Diencephalon (tissue), 1 donor: ENCODE results near the gene APOBEC3C. TPM values are rescaled to one million over a fixed set of nuclear protein-coding genes. Genes with fewer than 3 reads are reported as not detected.

Experiments
- total RNA-seq: library from RNA; depleted of rRNA; stranded (reverse); fragments of >200 nt; gene quantifications from one replicate; pipeline ENCODE4 v1.2.3, GENCODE V29; 2014

The APOBEC3C gene
- 0.92 TPM for total RNA-seq

DNA sequence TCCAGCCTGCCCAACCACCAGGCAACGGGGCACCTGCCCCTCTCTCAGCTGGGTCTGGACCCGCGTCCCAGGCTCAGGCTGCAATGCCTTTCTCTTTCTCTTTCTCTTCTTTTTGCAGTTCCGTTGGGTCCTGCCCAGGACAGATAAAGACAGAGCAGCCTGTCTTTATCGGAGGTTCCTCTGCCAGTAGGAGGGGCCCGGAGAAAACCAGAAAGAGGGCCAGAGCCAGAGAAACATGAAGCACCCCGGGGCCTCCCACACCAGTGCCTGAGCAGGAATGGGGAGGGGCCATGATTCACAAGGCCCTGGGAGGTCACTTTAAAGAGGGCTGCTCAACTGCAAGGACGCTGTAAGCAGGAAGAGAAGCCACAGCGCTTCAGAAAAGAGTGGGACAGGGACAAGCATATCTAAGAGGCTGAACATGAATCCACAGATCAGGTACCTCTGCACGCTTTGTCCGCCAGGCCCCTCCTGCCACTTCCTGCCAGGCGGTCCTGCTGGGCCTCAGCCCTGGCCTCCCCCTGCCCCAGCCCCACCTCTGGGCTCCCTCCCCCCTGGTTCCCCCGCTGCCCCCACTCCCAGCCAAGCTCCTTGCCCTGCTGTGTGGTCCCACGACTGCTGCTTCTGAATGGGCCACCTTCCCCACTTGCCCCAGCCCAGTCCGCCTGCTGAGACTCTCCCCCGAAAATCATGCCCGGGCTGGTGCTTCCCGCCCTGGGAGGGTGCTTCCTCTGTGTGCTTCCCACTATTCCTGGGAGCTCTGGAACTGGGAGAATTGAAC is at the start of gene APOBEC3C:
Gene APOBEC3C (plus strand): TSS at position 316 of the 781 bp plus-strand sequence. CDS start 106 bp downstream, at position 422.

DNA sequence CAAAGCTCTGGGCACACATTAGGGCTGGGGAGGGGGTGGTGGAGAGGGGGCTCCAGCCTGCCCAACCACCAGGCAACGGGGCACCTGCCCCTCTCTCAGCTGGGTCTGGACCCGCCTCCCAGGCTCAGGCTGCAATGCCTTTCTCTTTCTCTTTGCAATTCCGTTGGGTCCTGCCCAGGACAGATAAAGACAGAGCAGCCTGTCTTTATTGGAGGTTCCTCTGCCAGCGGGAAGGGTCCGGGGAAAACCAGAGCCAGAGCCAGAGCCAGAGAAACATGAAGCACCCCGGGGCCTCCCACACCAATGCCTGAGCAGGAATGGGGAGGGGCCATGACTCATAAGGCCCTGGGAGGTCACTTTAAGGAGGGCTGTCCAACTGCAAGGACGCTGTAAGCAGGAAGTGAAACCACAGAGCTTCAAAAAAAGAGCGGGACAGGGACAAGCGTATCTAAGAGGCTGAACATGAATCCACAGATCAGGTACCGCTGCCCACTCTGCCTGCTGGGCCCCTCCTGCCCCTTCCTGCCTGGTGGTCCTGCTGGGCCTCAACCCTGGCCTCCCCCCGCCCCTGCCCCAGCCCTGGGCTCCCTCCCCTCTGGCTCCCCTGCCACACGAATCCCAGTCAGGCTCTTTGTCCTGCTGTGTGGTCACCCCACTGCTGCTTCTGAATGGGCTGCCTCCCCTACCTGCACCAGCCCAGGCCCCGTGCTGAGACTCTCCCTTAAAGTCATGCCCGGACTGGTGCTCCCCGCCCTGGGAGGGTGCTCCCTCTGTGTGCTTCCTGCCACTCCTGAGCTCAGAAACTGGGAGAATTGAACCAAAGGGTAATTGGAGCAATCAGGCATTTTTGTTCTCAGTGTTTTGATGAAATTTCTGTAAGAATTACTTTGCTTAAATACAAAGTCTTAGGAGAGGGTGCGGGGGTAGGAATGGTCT is 31.8 kb upstream of the APOBEC3C start, which contains the start of gene APOBEC3B:
Gene APOBEC3B (plus strand): TSS at position 356 of the 936 bp plus-strand sequence. CDS start 107 bp downstream, at position 463.

DNA sequence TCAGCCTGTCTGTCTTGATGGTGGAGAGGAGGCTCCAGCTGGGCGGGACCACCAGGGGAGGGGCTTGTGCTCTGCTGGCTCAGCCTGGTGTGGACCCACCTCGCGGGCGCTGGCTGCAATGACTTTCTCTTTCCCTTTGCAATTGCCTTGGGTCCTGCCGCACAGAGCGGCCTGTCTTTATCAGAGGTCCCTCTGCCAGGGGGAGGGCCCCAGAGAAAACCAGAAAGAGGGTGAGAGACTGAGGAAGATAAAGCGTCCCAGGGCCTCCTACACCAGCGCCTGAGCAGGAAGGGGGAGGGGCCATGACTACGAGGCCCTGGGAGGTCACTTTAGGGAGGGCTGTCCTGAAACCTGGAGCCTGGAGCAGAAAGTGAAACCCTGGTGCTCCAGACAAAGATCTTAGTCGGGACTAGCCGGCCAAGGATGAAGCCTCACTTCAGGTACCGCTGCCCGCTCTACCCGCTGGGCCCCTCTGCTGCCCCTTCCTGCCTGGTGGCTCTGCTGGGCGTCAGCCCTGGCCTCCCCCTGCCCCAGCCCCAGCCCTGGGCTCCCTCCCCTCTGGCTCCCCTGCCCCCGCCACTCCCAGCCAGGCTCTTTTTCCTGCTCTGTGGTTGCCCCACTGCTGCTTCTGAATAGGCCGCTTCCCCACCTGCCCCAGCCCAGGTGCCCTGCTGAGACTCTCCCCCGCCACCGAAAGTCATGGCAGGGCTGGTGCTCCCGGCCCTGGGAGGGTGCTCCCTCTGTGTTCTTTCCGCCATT is 26.7 kb downstream of the APOBEC3C start, which contains the start of gene APOBEC3F:
Gene APOBEC3F (plus strand): TSS at position 327 of the 759 bp plus-strand sequence. CDS start 97 bp downstream, at position 424.

Other genes starting within 250 kb of the APOBEC3C start
- gene DNAL4, start 220.1 kb upstream of the APOBEC3C start, total RNA-seq: 16.1 TPM
- gene NPTXR, start 170.2 kb upstream of the APOBEC3C start, total RNA-seq: 64.6 TPM
- gene CBX6, start 142.0 kb upstream of the APOBEC3C start, total RNA-seq: 65.3 TPM
- gene APOBEC3A, start 56.6 kb upstream of the APOBEC3C start, total RNA-seq: not detected
- not detected for gene APOBEC3B, start 31.9 kb upstream of the APOBEC3C start, total RNA-seq
- gene APOBEC3D, start 6.9 kb downstream of the APOBEC3C start, total RNA-seq: not detected
- 1.2 TPM for gene APOBEC3F, start 26.6 kb downstream of the APOBEC3C start, total RNA-seq
- gene APOBEC3G, start 63.0 kb downstream of the APOBEC3C start, total RNA-seq: 1.6 TPM
- not detected for gene APOBEC3H, start 83.0 kb downstream of the APOBEC3C start, total RNA-seq
- gene CBX7, start 138.4 kb downstream of the APOBEC3C start, total RNA-seq: 9.0 TPM
- 11.3 TPM for gene PDGFB, start 230.7 kb downstream of the APOBEC3C start, total RNA-seq